GM23248 (cell line): ENCODE measurements around the gene ZER1. TPM values are rescaled to one million over a fixed set of nuclear protein-coding genes. Genes with fewer than 3 reads are reported as not detected.

Source experiments
- DNase-seq: peaks from one replicate; pipeline ENCODE4 v3.0.0-alpha.2; 2015
- H2AFZ ChIP-seq: fragments of 200-600 bp; sonication (generic); 2 replicates; pipeline ENCODE4 v1.6.1; 2016; ENCODE audit warnings: antibody characterized with exemption
- H3F3A ChIP-seq: fragments of 200-600 bp; sonication (generic); 2 replicates; pipeline ENCODE4 v1.6.1; 2016; ENCODE audit warnings: mild to moderate bottlenecking, antibody characterized with exemption, mixed run types; ENCODE audit not compliant: insufficient read depth
- H3K27ac ChIP-seq: fragments of 200-600 bp; sonication (generic); 2 replicates; pipeline ENCODE4 v1.5.1; 2016; ENCODE audit warnings: mild to moderate bottlenecking
- H3K27me3 ChIP-seq: fragments of 200-600 bp; sonication (generic); replicated peaks from 2 replicates; pipeline ENCODE4 v1.6.1; 2016; ENCODE audit warnings: mild to moderate bottlenecking; ENCODE audit not compliant: insufficient read depth
- H3K36me3 ChIP-seq: fragments of 200-600 bp; sonication (generic); 2 replicates; pipeline ENCODE4 v1.6.1; 2016; ENCODE audit warnings: low read depth, mild to moderate bottlenecking
- H3K4me1 ChIP-seq: fragments of 200-600 bp; sonication (generic); 2 replicates; pipeline ENCODE4 v1.6.1; 2016; ENCODE audit warnings: mild to moderate bottlenecking; ENCODE audit not compliant: insufficient read depth
- H3K4me2 ChIP-seq: fragments of 200-600 bp; sonication (generic); one replicate; pipeline ENCODE4 v1.6.1; 2016; ENCODE audit warnings: mild to moderate bottlenecking; ENCODE audit not compliant: unreplicated experiment
- H3K4me3 ChIP-seq: fragments of 200-600 bp; sonication (generic); 2 replicates; pipeline ENCODE4 v1.5.1; 2016; ENCODE audit warnings: mild to moderate bottlenecking
- H3K79me2 ChIP-seq: fragments of 200-600 bp; sonication (generic); 2 replicates; pipeline ENCODE4 v1.6.1; 2016; ENCODE audit warnings: mild to moderate bottlenecking; ENCODE audit not compliant: insufficient read depth
- H3K9ac ChIP-seq: fragments of 200-600 bp; sonication (generic); 2 replicates; pipeline ENCODE4 v1.6.1; 2016; ENCODE audit warnings: mild to moderate bottlenecking
- H3K9me2 ChIP-seq: fragments of 200-600 bp; sonication (generic); 2 replicates; pipeline ENCODE4 v1.6.1; 2016; ENCODE audit warnings: mixed run types, mild to moderate bottlenecking, moderate library complexity; ENCODE audit not compliant: insufficient read depth
- H3K9me3 ChIP-seq: fragments of 200-600 bp; sonication (generic); one replicate; pipeline ENCODE4 v1.6.1; 2017; ENCODE audit warnings: low read depth
- H4K20me1 ChIP-seq: fragments of 200-600 bp; sonication (generic); 2 replicates; pipeline ENCODE4 v1.6.0; 2016; ENCODE audit not compliant: insufficient read depth
- EZH2 ChIP-seq: fragments of 200-600 bp; sonication (generic); IDR thresholded peaks from 2 replicates; pipeline ENCODE4 v1.6.1; 2018; ENCODE audit warnings: antibody characterized with exemption, mild to moderate bottlenecking; ENCODE audit not compliant: insufficient read depth, poor library complexity, severe bottlenecking
- EZH2phosphoT487 ChIP-seq: fragments of 200-600 bp; sonication (generic); IDR thresholded peaks from 2 replicates; pipeline ENCODE4 v1.6.1; 2018; ENCODE audit warnings: antibody characterized with exemption, moderate library complexity, mild to moderate bottlenecking, low read depth; ENCODE audit not compliant: insufficient read depth
- WGBS, 2 experiments: methylation state at CpG; one replicate each; pipeline ENCODE4 v1.1.6; 2015 to 2017; ENCODE audit warnings: low lambda C conversion rate in 2 of 2, low coverage in 1 of 2; ENCODE audit errors: missing lambda C conversion rate in 2 of 2; 5-methylcytosine and 5-hydroxymethylcytosine counted together
- in situ Hi-C: fragments of 300-500 bp; cut with MboI; formaldehyde crosslinking; loops from 2 replicates; pipeline ENCODE4 v1.15.0; 2020
- polyA plus RNA-seq: library from polyadenylated mRNA; unstranded; fragments of >200 nt; fragmentation: Nextera tagmentation; extraction: Ambion mirVana; gene quantifications from 2 replicates; pipeline ENCODE4 v1.2.1, GENCODE V29; 2016
- total RNA-seq: library from RNA; depleted of rRNA; stranded (reverse); fragments of >200 nt; shearing (Covaris generic); gene quantifications from 2 replicates; pipeline ENCODE4 v1.2.3, GENCODE V29; 2014

Gene ZER1
- total and polyA plus RNA-seq, 2 experiments from 2014 or later: 20.0 to 28.9 TPM

DNA sequence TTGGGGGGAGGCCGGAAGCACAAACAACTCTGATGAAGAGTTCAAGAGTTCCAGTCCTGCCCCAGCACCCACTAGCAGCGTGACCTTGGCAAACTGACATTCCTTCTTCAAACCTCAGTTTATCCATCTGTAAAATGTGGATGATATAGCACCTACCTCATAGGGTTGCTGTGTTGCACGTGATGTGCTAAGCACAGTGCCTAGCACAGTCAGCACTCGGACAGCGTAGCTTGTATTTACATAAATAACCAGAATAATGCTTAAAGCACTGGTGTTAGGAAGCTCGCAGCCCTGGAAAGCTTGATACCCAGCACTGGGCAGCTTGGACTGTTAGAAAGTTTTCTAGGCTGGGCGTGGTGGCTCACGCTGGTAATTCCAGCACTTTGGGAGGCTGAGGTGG lies 64.3 kb downstream of the ZER1 start:
- H3K4me3 ChIP-seq: no peak overlapping the region
- no peaks in the 10 kb centered on the region for H3K9me3 ChIP-seq
- no peak overlapping the region for H2AFZ ChIP-seq
- in situ Hi-C loops: no loop called here
- H4K20me1 ChIP-seq: no peaks in the 10 kb centered on the region
- H3K4me2 ChIP-seq: no peak overlapping the region
- H3K9ac ChIP-seq: no peak overlapping the region
- H3K4me1 ChIP-seq: no peaks in the 10 kb centered on the region
- DNase-seq: no peak
- H3K9me2 ChIP-seq: no peaks in the 10 kb centered on the region
- no peaks in the 10 kb centered on the region for H3K27me3 ChIP-seq
- WGBS, 2 experiments: 90 to 94% methylated on average over 8 of the region's 8 CpGs
- H3K36me3 ChIP-seq: no peaks in the 10 kb centered on the region
- H3K27ac ChIP-seq: no peak overlapping the region
- H3K79me2 ChIP-seq: no peaks in the 10 kb centered on the region
- H3F3A ChIP-seq: no peaks in the 10 kb centered on the region
- no peak for TF ChIP-seq EZH2
- TF ChIP-seq EZH2phosphoT487: no peak

DNA sequence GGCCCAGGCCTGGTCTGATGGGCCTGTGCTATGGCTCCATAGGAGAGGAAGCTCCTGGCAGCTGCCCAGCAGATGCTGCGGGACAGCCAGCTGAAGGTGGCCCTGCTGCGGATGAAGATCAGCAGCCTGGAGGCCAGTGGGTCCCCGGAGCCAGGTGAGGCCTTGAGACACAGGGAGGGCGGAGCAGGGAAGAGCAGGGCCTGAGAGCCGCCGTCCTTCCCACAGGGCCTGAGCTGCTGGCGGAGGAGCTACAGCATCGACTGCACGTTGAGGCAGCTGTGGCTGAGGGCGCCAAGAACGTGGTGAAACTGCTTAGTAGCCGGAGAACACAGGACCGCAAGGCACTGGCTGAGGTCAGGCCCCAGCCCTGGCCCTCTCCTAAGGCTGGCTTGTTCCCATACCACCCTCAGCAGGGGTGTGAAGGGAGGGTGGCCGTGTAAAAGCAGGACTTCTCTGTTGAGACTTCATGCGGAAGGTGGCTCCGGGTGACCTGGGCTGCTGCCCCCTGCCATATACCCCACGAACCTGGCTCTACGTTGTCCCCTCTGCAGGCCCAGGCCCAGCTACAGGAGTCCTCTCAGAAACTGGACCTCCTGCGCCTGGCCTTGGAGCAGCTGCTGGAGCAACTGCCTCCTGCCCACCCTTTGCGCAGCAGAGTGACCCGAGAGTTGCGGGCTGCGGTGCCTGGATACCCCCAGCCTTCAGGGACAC lies 64.9 kb downstream of the ZER1 start:
- no peak for TF ChIP-seq EZH2phosphoT487
- TF ChIP-seq EZH2: no peak
- Histone ChIP-seq H3K79me2 (no peaks in the 10 kb centered on the region), H3K9ac (no peak overlapping the region), H3K36me3 (no peaks in the 10 kb centered on the region), H3K9me3 (no peaks in the 10 kb centered on the region), H2AFZ (no peak overlapping the region), H3K9me2 (no peaks in the 10 kb centered on the region), H3K27ac (no peak overlapping the region), H3K4me1 (no peaks in the 10 kb centered on the region), H3K27me3 (no peaks in the 10 kb centered on the region), H4K20me1 (no peaks in the 10 kb centered on the region), H3K4me3 (no peak overlapping the region), H3F3A (no peaks in the 10 kb centered on the region), H3K4me2 (no peak overlapping the region)
- in situ Hi-C loops: no loop called here
- WGBS, 2 experiments: 86 to 90% methylated on average over 23 of the region's 23 CpGs
- no peak for DNase-seq

- H3K9ac ChIP-seq: no peak overlapping the region
- H3K9me2 ChIP-seq: no peaks in the 10 kb centered on the region
- H2AFZ ChIP-seq: no peak overlapping the region
- no peaks in the 10 kb centered on the region for H3K27me3 ChIP-seq
- H3K4me2 ChIP-seq: no peak overlapping the region
- TF ChIP-seq EZH2 (no peak), EZH2phosphoT487 (no peak)
- H3K9me3 ChIP-seq: no peaks in the 10 kb centered on the region
- no peak overlapping the region for H3K27ac ChIP-seq
- no peaks in the 10 kb centered on the region for H3K4me1 ChIP-seq
- H3K36me3 ChIP-seq: no peaks in the 10 kb centered on the region
- in situ Hi-C loops: no loop called here
- H3K79me2 ChIP-seq: no peaks in the 10 kb centered on the region
- no peaks in the 10 kb centered on the region for H4K20me1 ChIP-seq
- H3F3A ChIP-seq: no peaks in the 10 kb centered on the region
- WGBS, 2 experiments: 100% methylated on average over 1 of the region's 1 CpG
- DNase-seq: no peak
- H3K4me3 ChIP-seq: no peak overlapping the region
These were observed 65.7 kb downstream of the ZER1 start for GRCh38 chr9:128706045-128706444.

DNA sequence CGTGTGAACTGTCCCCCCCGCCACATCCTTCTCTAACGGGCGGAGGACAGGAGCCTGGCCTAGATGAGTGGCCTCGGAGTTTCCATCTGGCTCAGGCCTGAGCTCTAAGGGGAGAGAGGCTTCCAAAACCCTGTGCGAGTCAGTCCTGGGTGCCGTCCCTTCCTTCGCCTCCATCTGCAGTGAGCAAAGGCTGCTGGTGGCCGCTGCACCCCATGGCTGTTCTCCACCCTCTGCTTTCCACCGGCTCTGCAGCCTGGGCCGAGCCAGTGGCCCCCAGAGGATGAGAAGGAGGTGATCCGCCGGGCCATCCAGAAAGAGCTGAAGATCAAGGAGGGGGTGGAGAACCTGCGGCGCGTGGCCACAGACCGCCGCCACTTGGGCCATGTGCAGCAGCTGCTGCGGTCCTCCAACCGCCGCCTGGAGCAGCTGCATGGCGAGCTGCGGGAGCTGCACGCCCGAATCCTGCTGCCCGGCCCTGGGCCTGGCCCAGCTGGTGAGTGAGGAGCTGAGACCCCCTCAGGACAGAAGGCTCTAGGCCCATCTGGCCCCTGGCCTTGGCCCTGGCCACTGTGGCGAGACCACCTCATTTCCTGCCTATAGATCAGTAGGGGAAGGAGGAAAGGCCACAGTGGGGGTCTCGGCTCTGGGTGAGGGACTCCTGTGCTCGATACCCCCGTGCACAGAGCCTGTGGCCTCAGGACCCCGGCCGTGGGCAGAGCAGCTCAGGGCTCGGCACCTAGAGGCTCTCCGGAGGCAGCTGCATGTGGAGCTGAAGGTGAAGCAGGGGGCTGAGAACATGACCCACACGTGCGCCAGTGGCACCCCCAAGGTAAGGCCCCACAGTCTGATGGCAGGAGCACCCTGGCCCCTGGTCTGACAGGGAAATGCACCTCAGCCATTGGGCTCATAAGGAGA lies 66.4 kb downstream of the ZER1 start:
- H3K9ac ChIP-seq: no peak overlapping the region
- no peak for DNase-seq
- 90 to 91% methylated on average over 32 to 34 of the region's 36 CpGs for WGBS, 2 experiments

More for the DNA sequence above, 66.4 kb downstream of the ZER1 start:
- no peaks in the 10 kb centered on the region for H3K36me3 ChIP-seq
- in situ Hi-C loops: no loop called here
- TF ChIP-seq EZH2 (no peak), EZH2phosphoT487 (no peak)
- no peaks in the 10 kb centered on the region for H3F3A ChIP-seq
- H3K9me2 ChIP-seq: no peaks in the 10 kb centered on the region
- H3K4me3 ChIP-seq: no peak overlapping the region
- no peaks in the 10 kb centered on the region for H3K4me1 ChIP-seq
- H3K9me3 ChIP-seq: no peaks in the 10 kb centered on the region
- no peaks in the 10 kb centered on the region for H3K79me2 ChIP-seq
- H3K4me2 ChIP-seq: no peak overlapping the region
- no peaks in the 10 kb centered on the region for H3K27me3 ChIP-seq
- no peak overlapping the region for H2AFZ ChIP-seq
- H4K20me1 ChIP-seq: no peaks in the 10 kb centered on the region
- H3K27ac ChIP-seq: no peak overlapping the region
